Stimulated activated CD8-positive, alpha-beta memory T cell treated with anti-CD3 and anti-CD28 coated beads, Interleukin-12 subunit alpha, Interleukin-12 subunit beta, amount 100 ng/mL, for 24 hours (primary cell): ENCODE measurements around the gene PIGO.
A peak's percentile ranks its signal among the peaks of the same experiment; 100 is the strongest.

Experiments
- DNase-seq: peaks from one replicate; pipeline ENCODE4 v3.0.0-alpha.2; 2020; ENCODE audit errors: extremely low read depth

PIGO gene

GRCh38 chr9:35071814-35072460 is 24.5 kb downstream of the PIGO start:
- peak; percentile 54 for DNase-seq

- no peak for DNase-seq
Measured at GRCh38 chr9:35070823-35071813, 25.3 kb downstream of the PIGO start.

- DNase-seq: no peak
Measured at GRCh38 chr9:35069020-35069419, 27.4 kb downstream of the PIGO start.

- no peak for DNase-seq
Measured at GRCh38 chr9:35067056-35067455, 29.3 kb downstream of the PIGO start.

- DNase-seq: no peak
Measured at GRCh38 chr9:35060548-35061207, 35.7 kb downstream of the PIGO start.

- DNase-seq: no peak
Measured at GRCh38 chr9:35059438-35059837, 37.0 kb downstream of the PIGO start.

- DNase-seq: no peak
Measured at GRCh38 chr9:35057271-35057620, 39.1 kb downstream of the PIGO start.

GRCh38 chr9:35056571-35057270 is 39.7 kb downstream of the PIGO start:
- no peak for DNase-seq

- DNase-seq: no peak
Measured at GRCh38 chr9:35054871-35055644, 41.3 kb downstream of the PIGO start.

- no peak for DNase-seq
Measured at GRCh38 chr9:35054185-35054835, 42.1 kb downstream of the PIGO start.

- DNase-seq: peak; percentile 7
Measured at GRCh38 chr9:35051069-35051967, 45.1 kb downstream of the PIGO start.

- no peak for DNase-seq
Measured at GRCh38 chr9:35048511-35048910, 47.9 kb downstream of the PIGO start.

GRCh38 chr9:35044071-35044470 is 52.3 kb downstream of the PIGO start:
- no peak for DNase-seq

GRCh38 chr9:35042891-35043545 is 53.4 kb downstream of the PIGO start:
- DNase-seq: no peak

- DNase-seq: no peak
Measured at GRCh38 chr9:35042081-35042604, 54.2 kb downstream of the PIGO start.
